ENCODE data around the gene TSPAN15. TPM values are rescaled to one million over a fixed set of nuclear protein-coding genes. Genes with fewer than 3 reads are reported as not detected.

The TSPAN15 gene
- total and polyA plus RNA-seq, 2 of the 4 experiments (the other 2 are of a cell fraction): 0.48 TPM; not detected in 1

DNA sequence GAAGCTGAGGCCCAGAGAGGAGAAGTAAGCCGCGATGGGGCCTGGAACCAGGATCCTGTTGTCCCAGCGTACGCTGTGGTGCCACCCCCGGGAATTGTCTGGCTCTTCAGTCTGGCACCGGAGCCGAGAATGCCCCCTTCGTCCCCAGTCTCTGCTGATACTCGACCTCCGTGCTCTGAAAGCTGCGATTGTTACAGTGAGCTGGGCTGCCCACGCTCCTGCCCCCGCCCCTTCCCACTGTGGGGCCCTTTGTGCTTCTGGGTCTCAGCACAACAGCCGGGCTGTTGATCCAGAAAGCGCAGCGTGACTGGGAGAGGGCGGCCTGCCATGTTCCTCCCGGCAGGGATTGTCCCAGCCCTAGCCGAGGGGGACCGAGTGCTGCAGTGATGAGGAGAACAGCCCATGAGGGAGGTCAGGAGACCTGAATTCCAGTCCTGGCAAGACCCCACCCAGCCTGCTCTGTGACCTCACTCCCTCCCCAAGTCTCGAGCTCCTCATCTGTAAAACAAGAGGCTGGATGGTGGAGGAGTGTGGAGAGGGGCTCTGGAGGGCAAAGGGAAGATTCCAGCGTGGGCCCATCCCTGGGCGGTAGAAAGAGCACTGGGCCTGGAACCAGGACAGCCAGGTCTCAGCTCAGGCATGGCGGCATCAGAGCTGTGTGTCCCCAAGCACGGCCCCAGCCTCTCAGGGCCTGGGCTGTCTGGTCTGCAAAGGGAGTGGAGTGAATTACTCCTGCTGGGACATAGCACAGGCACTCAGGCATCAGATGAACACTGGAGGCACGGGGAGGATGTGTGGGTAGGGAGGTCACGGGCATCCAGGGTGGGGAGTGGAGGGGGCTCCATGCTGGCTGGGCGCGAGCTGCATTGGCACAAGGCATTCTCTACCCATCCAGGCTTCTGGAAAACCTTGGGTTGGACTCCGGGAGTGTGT is 43.6 kb downstream of the TSPAN15 start:
- no peak for DNase-seq
- WGBS, 2 experiments (ENCODE audit: extremely low coverage in 2 of 2, insufficient read length in 1 of 2): 59% methylated on average over 9 of the region's 30 CpGs; no CpG with 5 or more reads in 1 of the 2 experiments
- Histone ChIP-seq H3K36me3 (ENCODE audit: control insufficient read depth, insufficient read depth, low read length) (no peaks in the 10 kb centered on the region), H2BK15ac (ENCODE audit: low read depth, low read length) (no peak overlapping the region), H3K14ac (replicated peaks; ENCODE audit: low read depth, low read length) (no peak overlapping the region), H3K27ac (ENCODE audit: insufficient read depth, low read length) (no peak overlapping the region), H3K4me3 (ENCODE audit: insufficient read depth, low read depth, low read length) (no peak overlapping the region), H3K9ac (ENCODE audit: low read depth, low read length) (no peak overlapping the region), H3K18ac (ENCODE audit: low read depth, low read length) (no peak overlapping the region), H2AK5ac (ENCODE audit: low read depth, low read length) (no peak overlapping the region), H2AFZ (replicated peaks; ENCODE audit: low read length, poor library complexity) (peak overlapping the region; percentile 43), H2BK5ac (ENCODE audit: low read depth, low read length, poor library complexity, severe bottlenecking) (no peak overlapping the region), H4K91ac (ENCODE audit: insufficient read depth, low read depth, low read length) (no peak overlapping the region), H2AK9ac (replicated peaks; ENCODE audit: low read depth, low read length, poor library complexity) (no peak overlapping the region), H3K23ac (ENCODE audit: low read depth, low read length) (no peak overlapping the region), H3K9me1 (ENCODE audit: insufficient read depth, low read length) (no peaks in the 10 kb centered on the region), H4K20me1 (ENCODE audit: insufficient read depth, low read length) (no peaks in the 10 kb centered on the region), H2BK120ac (ENCODE audit: low read depth, low read length) (no peak overlapping the region), H3K79me1 (ENCODE audit: low read depth in 1 of 2, low read length in 2 of 2) (no peaks in the 10 kb centered on the region), H2BK20ac (ENCODE audit: low read depth, low read length) (no peak overlapping the region), H3K56ac (ENCODE audit: extremely low read depth, insufficient read depth, low read length) (no peak overlapping the region), H3K9me3 (ENCODE audit: control insufficient read depth, insufficient read depth, low read length) (peaks cover 2% of the 10 kb centered on the region), H3K4me2 (ENCODE audit: low read depth, low read length) (no peak overlapping the region), H3K4ac (ENCODE audit: low read depth, low read length) (no peak overlapping the region), H3K4me1 (ENCODE audit: control insufficient read depth, insufficient read depth, low read length) (no peaks in the 10 kb centered on the region), H4K5ac (ENCODE audit: low read depth, low read length) (no peak overlapping the region), H4K8ac (ENCODE audit: low read depth in 2 of 2, low read length in 2 of 2) (no peak overlapping the region), H3K27me3 (ENCODE audit: control insufficient read depth, insufficient read depth, low read length) (peaks cover 57% of the 10 kb centered on the region)
- CTCF ChIA-PET: no interaction called here
- dilution Hi-C loops (cut with HindIII; ENCODE audit: low sequenced_read_pairs, unreplicated experiment): no loop called here
- ATAC-seq (ENCODE audit: low read depth): no peak
- intact Hi-C loops (cut with micrococcal nuclease): no loop called here
- TF ChIP-seq MAZ (IDR thresholded peaks at IDR 0.05; ENCODE audit: borderline replicate concordance, low read depth, low read length) (no peak), POLR2A (IDR thresholded peaks at IDR 0.05; ENCODE audit: low read depth, low read length) (no peak), ELK1 (IDR thresholded peaks at IDR 0.05; ENCODE audit: borderline replicate concordance, low read depth, low read length) (no peak), RCOR1 (IDR thresholded peaks at IDR 0.05; ENCODE audit: insufficient replicate concordance, low read length) (no peak), CHD1 (IDR thresholded peaks at IDR 0.05; ENCODE audit: low read depth, low read length) (no peak), BHLHE40 (IDR thresholded peaks at IDR 0.05; ENCODE audit: low read depth, low read length) (no peak)
- BruUV-seq (replicated peaks): no TSS peak
- POLR2A ChIA-PET (ENCODE audit: unreplicated experiment): no interaction called here
- in situ Hi-C loops (cut with MboI; ENCODE audit: low sequenced_read_pairs): no loop called here
